B cell (primary cell): ENCODE results near the gene MAFG.

ENCODE experiments used
- EZH2 ChIP-seq: IDR thresholded peaks from 2 replicates; pipeline ENCODE4 v1.6.1; 2012; ENCODE audit warnings: borderline replicate concordance, low read depth, mild to moderate bottlenecking, moderate library complexity, low read length; ENCODE audit not compliant: insufficient read depth, poor library complexity, severe bottlenecking
- TF ChIP-seq, protein P1 (sequence below): fragments of 200-600 bp; IDR thresholded peaks from one replicate; pipeline ENCODE4 v1.8.0; 2022; ENCODE audit warnings: antibody characterized with exemption, mild to moderate bottlenecking

DNA sequence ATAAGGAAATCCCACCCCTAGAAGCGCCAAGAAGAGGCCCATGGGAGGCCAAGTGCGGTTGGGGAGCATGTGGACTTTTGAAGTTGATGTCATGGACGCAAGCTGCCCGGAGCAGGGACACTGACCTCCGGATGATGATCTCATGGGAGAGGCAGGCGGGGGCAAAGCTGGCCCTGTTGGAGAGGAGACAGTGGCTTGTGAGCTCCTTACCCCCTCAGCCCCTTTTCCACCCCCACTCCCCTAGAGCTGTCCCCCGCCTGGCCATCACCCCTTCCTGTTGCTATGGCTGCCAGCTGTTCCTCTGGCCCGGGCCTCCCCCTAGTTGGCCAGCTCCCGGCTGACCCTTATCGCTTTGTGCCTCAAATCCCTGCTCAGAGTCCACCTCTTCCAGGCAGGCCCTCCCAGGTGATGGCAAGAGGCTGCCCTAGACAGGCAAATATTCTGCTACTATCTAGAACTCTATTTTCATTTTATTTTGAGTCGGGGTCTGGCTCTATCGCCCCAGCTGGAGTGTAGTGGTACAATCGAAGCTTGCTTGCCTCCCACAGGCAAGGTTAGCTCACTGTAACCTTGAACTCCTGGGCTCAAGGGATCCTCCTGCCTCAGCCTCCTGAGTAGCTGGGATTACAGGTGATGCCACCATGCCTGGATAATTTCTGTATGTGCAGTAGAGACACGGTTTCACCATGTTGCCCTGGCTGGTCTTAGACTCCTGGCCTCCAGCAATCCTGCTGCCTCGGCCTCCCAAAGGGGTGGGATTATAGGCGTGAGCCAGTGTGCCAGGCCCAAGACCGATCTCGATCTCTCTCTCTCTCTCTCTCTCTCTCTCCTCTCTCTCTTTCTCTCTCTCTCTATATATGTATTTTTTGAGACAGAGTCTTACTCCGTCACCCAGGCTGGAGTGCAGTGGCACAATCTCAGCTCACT, 26.9 kb upstream of the MAFG start:
- TF ChIP-seq EZH2, result no peak
- TF ChIP-seq, protein P1, sequence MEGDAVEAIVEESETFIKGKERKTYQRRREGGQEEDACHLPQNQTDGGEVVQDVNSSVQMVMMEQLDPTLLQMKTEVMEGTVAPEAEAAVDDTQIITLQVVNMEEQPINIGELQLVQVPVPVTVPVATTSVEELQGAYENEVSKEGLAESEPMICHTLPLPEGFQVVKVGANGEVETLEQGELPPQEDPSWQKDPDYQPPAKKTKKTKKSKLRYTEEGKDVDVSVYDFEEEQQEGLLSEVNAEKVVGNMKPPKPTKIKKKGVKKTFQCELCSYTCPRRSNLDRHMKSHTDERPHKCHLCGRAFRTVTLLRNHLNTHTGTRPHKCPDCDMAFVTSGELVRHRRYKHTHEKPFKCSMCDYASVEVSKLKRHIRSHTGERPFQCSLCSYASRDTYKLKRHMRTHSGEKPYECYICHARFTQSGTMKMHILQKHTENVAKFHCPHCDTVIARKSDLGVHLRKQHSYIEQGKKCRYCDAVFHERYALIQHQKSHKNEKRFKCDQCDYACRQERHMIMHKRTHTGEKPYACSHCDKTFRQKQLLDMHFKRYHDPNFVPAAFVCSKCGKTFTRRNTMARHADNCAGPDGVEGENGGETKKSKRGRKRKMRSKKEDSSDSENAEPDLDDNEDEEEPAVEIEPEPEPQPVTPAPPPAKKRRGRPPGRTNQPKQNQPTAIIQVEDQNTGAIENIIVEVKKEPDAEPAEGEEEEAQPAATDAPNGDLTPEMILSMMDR, result no peak
